GM19351 (cell line): ENCODE results near the gene FAM168A.

Experiments used
- ATAC-seq: cut with Tn5 transposase; IDR thresholded peaks from one replicate; pipeline ENCODE4 v1.9.1; 2021; ENCODE audit warnings: mild to moderate bottlenecking, moderate library complexity; ENCODE audit not compliant: unreplicated experiment

FAM168A gene

GRCh38 chr11:73393011-73393380, 204.9 kb downstream of the FAM168A start:
- no peak for ATAC-seq

DNA sequence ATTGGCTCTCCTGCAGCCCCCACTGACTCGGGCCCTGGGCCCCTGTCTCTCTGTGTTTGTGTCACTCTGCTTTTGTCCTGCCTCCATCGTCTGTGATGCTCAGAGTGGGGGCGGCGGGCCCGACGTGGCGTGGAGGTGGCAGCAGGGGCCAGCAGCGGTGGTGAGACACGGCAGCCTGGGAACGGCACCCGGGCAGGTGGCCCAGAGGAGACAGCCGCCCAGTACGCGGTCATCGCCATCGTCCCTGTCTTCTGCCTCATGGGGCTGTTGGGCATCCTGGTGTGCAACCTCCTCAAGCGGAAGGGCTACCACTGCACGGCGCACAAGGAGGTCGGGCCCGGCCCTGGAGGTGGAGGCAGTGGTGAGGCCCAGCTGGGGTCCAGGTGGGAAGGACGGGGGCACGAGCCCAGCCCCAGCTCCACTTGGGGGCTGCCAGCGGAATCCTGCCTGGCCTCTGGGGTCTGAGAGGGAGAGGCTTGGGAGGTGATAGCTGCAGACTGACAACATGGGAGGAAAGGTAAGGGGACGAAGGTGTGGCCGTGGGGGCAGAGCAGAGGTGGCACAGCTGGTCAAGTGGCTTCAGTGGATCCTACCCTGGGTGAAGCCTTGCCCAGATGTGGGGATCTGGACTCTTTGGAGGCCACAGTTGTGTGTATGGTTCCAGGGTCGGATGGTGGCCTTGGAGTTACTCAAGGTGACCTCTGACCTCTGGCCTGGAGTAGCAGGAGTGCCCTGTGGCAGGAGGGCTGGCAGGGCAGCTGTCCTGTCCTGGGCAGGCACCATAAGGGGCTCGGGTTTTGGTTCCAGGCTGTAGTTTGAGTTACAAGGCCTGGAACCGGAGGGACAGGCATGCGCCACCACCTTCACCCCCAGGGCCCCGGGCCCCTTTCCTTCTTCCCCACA, 205.6 kb downstream of the FAM168A start:
- ATAC-seq, result no peak

DNA sequence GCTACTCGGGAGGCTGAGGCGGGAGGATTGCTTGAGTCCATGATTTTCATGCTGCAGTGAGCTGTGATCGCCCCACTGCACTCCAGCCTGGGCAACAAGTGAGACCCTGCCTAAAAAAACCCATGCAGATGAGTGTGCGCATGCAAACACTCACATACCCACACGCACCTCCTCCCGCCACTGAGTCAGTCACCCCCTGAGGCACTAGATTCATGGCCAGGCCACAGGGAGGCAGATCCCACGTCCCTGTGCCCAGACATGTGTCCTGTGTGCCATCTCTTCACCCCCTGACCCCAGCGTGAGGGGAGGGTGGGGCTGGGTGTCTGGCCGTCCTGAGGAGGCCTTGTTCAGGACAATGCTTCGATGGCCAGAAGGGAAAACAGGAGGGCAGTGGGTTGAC, 206.2 kb downstream of the FAM168A start:
- ATAC-seq, result no peak

- no peak for ATAC-seq
Measured at GRCh38 chr11:73390601-73391565, 207.0 kb downstream of the FAM168A start.

GRCh38 chr11:73389916-73390315, 208.0 kb downstream of the FAM168A start:
- no peak for ATAC-seq

DNA sequence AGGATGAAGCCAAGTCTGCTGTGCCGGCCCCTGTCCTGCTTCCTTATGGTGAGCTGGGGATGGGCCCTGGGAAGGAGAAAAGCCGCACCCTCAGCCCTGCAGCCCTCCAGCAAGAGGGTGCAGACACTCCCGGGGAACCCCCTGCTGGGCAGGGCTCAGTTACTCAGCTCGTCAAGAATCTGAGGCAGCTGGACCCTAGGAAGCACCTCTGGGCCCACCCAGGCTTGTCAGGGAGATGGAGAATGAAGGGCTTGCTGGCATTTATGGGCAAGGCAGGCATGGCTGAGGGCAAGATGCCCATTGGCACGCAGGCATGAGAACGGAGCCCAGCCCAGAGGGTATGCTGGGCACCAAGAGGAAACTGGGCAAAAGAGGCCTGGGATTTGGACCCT, 208.8 kb downstream of the FAM168A start:
- no peak for ATAC-seq

GRCh38 chr11:73388265-73389133, 209.4 kb downstream of the FAM168A start:
- no peak for ATAC-seq

GRCh38 chr11:73387594-73388264, 210.2 kb downstream of the FAM168A start:
- ATAC-seq, result no peak

DNA sequence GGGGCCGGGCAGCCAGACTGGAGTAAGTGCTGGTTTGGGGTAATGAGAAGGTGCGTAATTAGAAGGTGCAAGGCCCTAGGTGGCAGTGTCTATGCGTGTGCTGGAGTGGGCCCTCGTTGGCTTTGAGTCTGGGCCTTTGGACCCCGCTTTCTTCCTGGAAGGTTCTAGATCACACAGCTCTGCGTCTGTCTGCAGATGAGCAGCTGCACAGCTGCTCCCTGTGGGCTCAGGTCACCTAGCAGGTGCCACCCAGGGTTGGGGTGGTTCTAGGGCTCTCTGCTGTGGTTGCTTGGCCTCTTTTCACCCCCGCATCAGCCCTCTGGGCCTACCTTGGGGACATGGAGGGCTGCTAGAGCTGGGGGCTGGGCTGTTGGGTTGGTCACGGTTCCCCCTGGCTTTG, 211.4 kb downstream of the FAM168A start:
- no peak for ATAC-seq

GRCh38 chr11:73386016-73386415, 211.9 kb downstream of the FAM168A start:
- no peak for ATAC-seq

- peak; percentile 46 for ATAC-seq
Measured at GRCh38 chr11:73384872-73385689, 212.8 kb downstream of the FAM168A start.

DNA sequence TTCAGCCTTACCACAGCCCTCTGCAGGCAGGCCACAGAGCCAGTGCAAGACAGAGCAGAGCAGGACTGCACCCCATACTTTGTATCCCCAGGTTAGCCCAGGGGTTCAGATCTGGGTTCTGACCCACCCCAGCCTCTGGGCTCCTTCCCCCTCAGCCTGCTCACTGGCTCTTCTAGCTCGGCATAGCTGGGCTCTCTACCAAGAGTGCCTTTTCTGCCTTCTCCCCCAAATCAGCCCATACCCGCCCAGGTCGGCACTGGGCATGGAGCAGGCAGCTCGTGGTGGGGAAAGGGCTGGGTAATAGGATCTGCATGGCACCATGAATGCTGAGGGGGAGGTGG, 213.4 kb downstream of the FAM168A start:
- no peak for ATAC-seq

GRCh38 chr11:73384125-73384441, 213.8 kb downstream of the FAM168A start:
- no peak for ATAC-seq

DNA sequence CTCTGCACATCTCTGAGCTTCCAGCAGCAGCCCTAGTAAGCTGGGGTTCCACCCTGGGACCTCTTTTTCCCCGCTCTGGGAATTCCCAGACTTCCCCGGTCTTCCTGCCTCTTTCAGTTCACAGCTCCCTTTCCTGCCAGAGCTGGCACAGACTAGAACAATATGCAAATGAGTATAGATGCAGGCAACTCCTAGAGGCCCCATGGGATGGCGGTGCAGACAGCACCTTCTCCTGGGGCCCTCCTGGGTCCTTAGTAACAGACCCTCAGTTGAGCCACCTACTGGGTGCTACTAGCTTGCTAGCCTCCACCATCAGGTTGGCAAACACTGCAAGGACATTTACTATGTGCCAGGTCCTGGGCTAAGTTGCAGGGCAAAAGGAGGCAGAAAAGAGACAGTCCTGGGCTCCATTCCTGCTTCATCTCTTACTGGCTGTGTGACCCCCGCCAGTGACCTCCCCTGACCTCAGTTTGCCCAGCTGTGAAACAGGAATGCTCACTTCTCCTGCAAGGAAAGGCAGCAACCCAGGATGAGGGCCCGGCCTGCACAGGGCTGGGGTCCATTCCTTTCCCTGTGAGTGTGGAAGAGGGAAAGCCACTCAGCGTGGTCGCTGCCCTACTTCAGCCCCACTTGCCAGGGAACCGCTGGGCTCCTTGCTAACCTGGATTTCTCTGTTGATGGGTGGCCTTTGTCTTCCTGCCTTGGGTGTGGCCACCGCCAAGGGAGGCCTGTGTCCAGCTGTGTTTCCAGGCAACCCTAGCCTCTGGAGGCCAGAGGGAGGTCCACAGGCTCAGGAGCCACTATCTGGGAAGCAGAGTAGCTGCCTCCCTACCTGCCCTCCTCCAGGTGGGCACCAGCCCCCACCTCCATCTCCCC, 214.4 kb downstream of the FAM168A start:
- ATAC-seq, result no peak

- no peak for ATAC-seq
Measured at GRCh38 chr11:73382747-73383146, 215.2 kb downstream of the FAM168A start.

GRCh38 chr11:73382183-73382582, 215.7 kb downstream of the FAM168A start:
- no peak for ATAC-seq

GRCh38 chr11:73381589-73381988, 216.3 kb downstream of the FAM168A start:
- ATAC-seq, result no peak

DNA sequence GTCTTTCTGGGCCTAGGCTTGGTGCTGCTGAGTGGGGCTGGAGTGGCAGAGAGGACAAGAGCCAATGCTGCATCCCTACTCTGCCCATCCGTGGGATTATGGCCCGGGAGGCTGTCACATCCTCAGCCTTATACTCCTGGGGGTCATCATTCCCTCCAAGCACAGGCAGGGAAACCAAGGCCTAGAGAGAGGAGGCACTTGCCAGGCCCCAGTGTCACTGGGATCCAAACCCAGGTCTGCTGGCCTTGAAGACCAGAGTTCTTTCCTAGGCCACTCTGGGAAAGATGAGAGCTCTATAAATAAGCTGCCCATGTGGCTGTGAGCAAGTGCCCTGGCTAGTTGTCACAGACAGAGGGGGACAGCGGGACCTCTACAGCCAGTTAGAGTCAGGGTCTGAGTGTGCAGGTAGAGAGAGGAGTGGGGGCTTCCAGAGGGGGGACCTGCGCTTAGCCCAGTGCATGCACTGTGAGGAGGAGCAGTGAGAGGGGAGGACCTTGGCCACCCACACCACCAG, 217.0 kb downstream of the FAM168A start:
- ATAC-seq, result no peak
